GM12878 (cell line): ENCODE results near the gene SNRNP35. TPM values are rescaled to one million over a fixed set of nuclear protein-coding genes. Genes with fewer than 3 reads are reported as not detected.

Experiments
- ATAC-seq: fragments of 200-7000 bp; cut with Tn5 transposase; 3 replicates; pipeline ENCODE4 v1.9.1; 2020; ENCODE audit warnings: mild to moderate bottlenecking, moderate library complexity
- BruUV-seq: library from RNA; stranded (reverse); fragments of 400-500 nt; replicated peaks from 2 replicates; lab custom pipeline; 2021; lab: Mats Ljungman, UMichigan
- CTCF ChIA-PET: fragments of 300-600 bp; sonication (Branson Sonifier 250); formaldehyde crosslinking; extraction: SDS; loops from one replicate; lab custom pipeline; 2021; ENCODE audit warnings: inconsistent platforms; lab: Yijun Ruan, JAX
- POLR2A ChIA-PET: fragments of 350-600 bp; formaldehyde crosslinking; extraction: SDS; loops from one replicate; lab custom pipeline; 2021; ENCODE audit warnings: inconsistent platforms; lab: Charles Lee
- RAD21 ChIA-PET: fragments of 300-600 bp; sonication (Branson Sonifier 250); formaldehyde crosslinking; loops from one replicate; lab custom pipeline; 2023; ENCODE audit warnings: antibody characterized with exemption; ENCODE audit not compliant: unreplicated experiment; lab: Charles Lee
- SMC1A ChIA-PET: fragments of 300-600 bp; sonication (Branson Sonifier 250); formaldehyde crosslinking; loops from one replicate; lab custom pipeline; 2023; ENCODE audit not compliant: unreplicated experiment, uncharacterized antibody; lab: Charles Lee
- DNase-seq: peaks from one replicate; pipeline ENCODE4 v3.0.0-alpha.2; 2011; ENCODE audit warnings: low read depth, low spot score
- FAIRE-seq: peaks from 3 replicates; lab custom pipeline; 2011; peaks lifted over from hg19 to GRCh38; lab: Jason Lieb, UNC
- H2AFZ ChIP-seq: 2 replicates; pipeline ENCODE4 v1.6.0; 2011; ENCODE audit warnings: low read depth, low read length, control low read depth; ENCODE audit not compliant: control insufficient read depth
- H3K27ac ChIP-seq: 2 replicates; pipeline ENCODE4 v1.5.1; 2011; ENCODE audit warnings: control low read depth; ENCODE audit not compliant: control insufficient read depth, insufficient read depth
- H3K27me3 ChIP-seq, 2 experiments: replicated peaks in 1 of 2; 2 replicates each; pipeline versions ENCODE4 v1.6.0 to v1.6.1; 2011; ENCODE audit warnings: low read length in 1 of 2; ENCODE audit not compliant: control insufficient read depth in 2 of 2, insufficient read depth in 2 of 2
- H3K36me3 ChIP-seq, 2 experiments: 2 replicates each; pipeline ENCODE4 v1.5.1; 2011; ENCODE audit warnings: low read length in 1 of 2; ENCODE audit not compliant: control insufficient read depth in 2 of 2, insufficient read depth in 2 of 2
- H3K4me1 ChIP-seq: 2 replicates; pipeline ENCODE4 v1.6.1; 2011; ENCODE audit warnings: mild to moderate bottlenecking, low read length, moderate library complexity, mixed read lengths; ENCODE audit not compliant: control insufficient read depth, insufficient read depth
- H3K4me2 ChIP-seq: 2 replicates; pipeline ENCODE4 v1.6.0; 2011; ENCODE audit warnings: control low read depth; ENCODE audit not compliant: control insufficient read depth, insufficient read depth
- H3K4me3 ChIP-seq: fragments of 200-600 bp; sonication (generic); 2 replicates; pipeline ENCODE4 v1.5.1; 2016
- H3K79me2 ChIP-seq: 2 replicates; pipeline ENCODE4 v1.6.0; 2011; ENCODE audit warnings: low read length; ENCODE audit not compliant: control insufficient read depth, insufficient read depth
- H3K9ac ChIP-seq: 2 replicates; pipeline ENCODE4 v1.8.0; 2011; ENCODE audit warnings: low read length, control low read depth, mixed read lengths; ENCODE audit not compliant: control insufficient read depth, insufficient read depth
- H3K9me3 ChIP-seq: replicated peaks from 3 replicates; pipeline ENCODE4 v1.5.1; 2011; ENCODE audit warnings: mild to moderate bottlenecking, low read length; ENCODE audit not compliant: control insufficient read depth, insufficient read depth
- H4K20me1 ChIP-seq: 2 replicates; pipeline ENCODE4 v1.6.0; 2011; ENCODE audit not compliant: control insufficient read depth, insufficient read depth
- ASH2L ChIP-seq: fragments of 300-600, 200-600 bp; sonication (generic); IDR thresholded peaks from 2 replicates; pipeline ENCODE4 v1.6.1; 2017; ENCODE audit warnings: low read depth, mild to moderate bottlenecking, borderline replicate concordance
- CEBPZ ChIP-seq: fragments of 150-350 bp; IDR thresholded peaks from 2 replicates; pipeline ENCODE4 v1.6.1; 2016; ENCODE audit warnings: low read depth, low read length
- E2F4 ChIP-seq: IDR thresholded peaks from 2 replicates; pipeline ENCODE4 v1.6.1; 2012; ENCODE audit warnings: low read depth, low read length, improper control_type of control experiment
- ESRRA ChIP-seq: IDR thresholded peaks from 2 replicates; pipeline ENCODE4 v1.6.1; 2012; ENCODE audit warnings: mild to moderate bottlenecking, low read length, improper control_type of control experiment
- FOXK2 ChIP-seq: fragments of 450-650 bp; IDR thresholded peaks from 2 replicates; pipeline ENCODE4 v1.6.1; 2017; ENCODE audit warnings: mild to moderate bottlenecking, moderate library complexity
- NFIC ChIP-seq: IDR thresholded peaks from 2 replicates; pipeline ENCODE4 v1.6.1; 2012; ENCODE audit warnings: low read depth, mild to moderate bottlenecking, inconsistent platforms, low read length, moderate library complexity
- PKNOX1 ChIP-seq: fragments of 450-650 bp; IDR thresholded peaks from 2 replicates; pipeline ENCODE4 v1.6.1; 2016; ENCODE audit warnings: mild to moderate bottlenecking
- PML ChIP-seq: IDR thresholded peaks from 2 replicates; pipeline ENCODE4 v1.6.1; 2012; ENCODE audit warnings: low read length, inconsistent platforms
- WGBS: methylation state at CpG from one replicate; pipeline ENCODE4 v1.1.6; 2016; ENCODE audit warnings: low lambda C conversion rate; ENCODE audit not compliant: insufficient replicate concordance, insufficient coverage; ENCODE audit errors: missing lambda C conversion rate; 5-methylcytosine and 5-hydroxymethylcytosine counted together
- in situ Hi-C: fragments of 300-500 bp; cut with MboI; formaldehyde crosslinking; loops from 9 replicates; pipeline ENCODE4 v1.14.3; 2018; ENCODE audit warnings: mixed read lengths
- intact Hi-C: fragments of 100-400 bp; cut with micrococcal nuclease; formaldehyde crosslinking; loops from one replicate; pipeline ENCODE4 v1.14.2; 2022; ENCODE audit not compliant: unreplicated experiment
- polyA plus RNA-seq, 11 experiments: library from polyadenylated mRNA; depleted of rRNA in 4 of 11; unstranded in 6 of 11; stranded (reverse) in 5 of 11; fragments of >200 nt; fragmentation: Nextera tagmentation in 4 of 11; fragmentation: Illumina TruSeq in 1 of 11; extraction: Ambion mirVana in 4 of 11; extraction: Trizol in 1 of 11; gene quantifications; 1 replicate in 1 of 11; 2 replicates in 10 of 11; pipeline versions ENCODE4 v1.2.1 to v1.2.3, GENCODE V29; 2011 to 2016; ENCODE audit warnings: inconsistent platforms in 2 of 11, missing spikeins in 2 of 11, low read depth in 1 of 11
- total RNA-seq, 4 experiments: library from RNA; depleted of rRNA in 3 of 4; stranded (reverse); fragments of >200 nt in 3 of 4; fragmentation: Illumina TruSeq in 1 of 4; extraction: Trizol in 1 of 4; gene quantifications; 2 replicates each; pipeline versions ENCODE4 v1.2.1 to v1.2.3, GENCODE V29; 2013 to 2021

SNRNP35 gene
- total and polyA plus RNA-seq, 10 of the 15 experiments (the other 5 are each of a cell fraction or from before 2014, with no cell fraction given): 21.6 to 49.6 (median 29.0) TPM

GRCh38 chr12:123502163-123502704 lies 44.3 kb downstream of the SNRNP35 start:
- Histone ChIP-seq H2AFZ (no peak overlapping the region), H4K20me1 (no peaks in the 10 kb centered on the region), H3K9ac (no peak overlapping the region), H3K36me3 (no peaks in the 10 kb centered on the region), H3K9me3 (no peaks in the 10 kb centered on the region), H3K27ac (no peak overlapping the region), H3K27me3 (no peaks in the 10 kb centered on the region), H3K79me2 (no peaks in the 10 kb centered on the region), H3K4me2 (no peak overlapping the region), H3K4me3 (no peak overlapping the region), H3K4me1 (no peaks in the 10 kb centered on the region)
- FAIRE-seq (no peak), ATAC-seq (no peak), DNase-seq (no peak)
- intact Hi-C loops: no loop called here
- CTCF ChIA-PET: interaction anchor here (0.7 kb wide), 1 partner anchor 205 kb away, joined by 3 read pairs; no protein-coding TSS in a partner anchor
- POLR2A ChIA-PET: no interaction called here
- RAD21 ChIA-PET: no interaction called here
- 78% methylated on average over 12 of the region's 12 CpGs for WGBS
- TF ChIP-seq PKNOX1: no peak
- TF ChIP-seq CEBPZ: no peak
- TF ChIP-seq ESRRA: no peak
- TF ChIP-seq ASH2L: no peak
- TF ChIP-seq E2F4: no peak
- no peak for TF ChIP-seq FOXK2
- TF ChIP-seq PML: no peak
- TF ChIP-seq NFIC: no peak
- SMC1A ChIA-PET: no interaction called here
- BruUV-seq: no TSS peak
- in situ Hi-C loops: no loop called here
